LNCaP clone FGC (cell line): Measurements from ENCODE around the gene ARHGAP23.
"Not testable (repeated sequence)": the region's sequence is repeated elsewhere in the genome, so short reads cannot be mapped to it uniquely, and the experiment has no call there.

Experiments
- DNase-seq: peaks from one replicate; pipeline ENCODE4 v3.0.0-alpha.2; 2011; ENCODE audit warnings: low read depth
- H3K4me3 ChIP-seq: 2 replicates; pipeline ENCODE4 v1.5.1; 2011; ENCODE audit warnings: mild to moderate bottlenecking, low read depth, low read length, control low read depth
- TF ChIP-seq, protein P1 (sequence below): IDR thresholded peaks from 2 replicates; pipeline ENCODE4 v1.5.1; 2012; ENCODE audit warnings: mild to moderate bottlenecking; ENCODE audit not compliant: control insufficient read depth, insufficient read depth; ENCODE audit errors: extremely low read depth

Gene ARHGAP23

DNA sequence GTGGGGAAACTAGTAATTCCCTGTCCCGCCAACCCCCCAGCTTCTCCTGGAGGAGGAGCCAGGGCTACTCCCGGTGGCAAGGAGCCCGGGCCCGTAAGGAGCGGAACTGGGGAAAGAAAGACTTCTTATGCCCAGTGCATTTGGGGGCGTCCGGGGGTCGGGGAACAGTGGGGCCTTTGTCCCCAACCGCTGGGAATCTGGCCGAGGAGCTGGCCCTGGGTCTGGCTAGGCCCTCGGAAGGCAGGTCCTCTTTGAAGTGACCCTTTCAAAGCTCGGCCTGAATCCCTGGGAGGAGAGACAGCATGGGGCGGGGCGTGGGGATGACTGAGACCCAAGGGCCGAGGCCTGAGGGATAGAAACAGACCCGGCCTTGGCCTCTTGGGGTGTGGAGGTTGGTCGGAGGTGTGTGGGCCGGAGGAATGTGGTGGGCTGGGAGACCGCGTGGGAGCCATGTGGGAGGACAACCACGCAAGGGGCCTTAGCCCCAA is 6.0 kb downstream of the ARHGAP23 start:
- TF ChIP-seq, protein P1, sequence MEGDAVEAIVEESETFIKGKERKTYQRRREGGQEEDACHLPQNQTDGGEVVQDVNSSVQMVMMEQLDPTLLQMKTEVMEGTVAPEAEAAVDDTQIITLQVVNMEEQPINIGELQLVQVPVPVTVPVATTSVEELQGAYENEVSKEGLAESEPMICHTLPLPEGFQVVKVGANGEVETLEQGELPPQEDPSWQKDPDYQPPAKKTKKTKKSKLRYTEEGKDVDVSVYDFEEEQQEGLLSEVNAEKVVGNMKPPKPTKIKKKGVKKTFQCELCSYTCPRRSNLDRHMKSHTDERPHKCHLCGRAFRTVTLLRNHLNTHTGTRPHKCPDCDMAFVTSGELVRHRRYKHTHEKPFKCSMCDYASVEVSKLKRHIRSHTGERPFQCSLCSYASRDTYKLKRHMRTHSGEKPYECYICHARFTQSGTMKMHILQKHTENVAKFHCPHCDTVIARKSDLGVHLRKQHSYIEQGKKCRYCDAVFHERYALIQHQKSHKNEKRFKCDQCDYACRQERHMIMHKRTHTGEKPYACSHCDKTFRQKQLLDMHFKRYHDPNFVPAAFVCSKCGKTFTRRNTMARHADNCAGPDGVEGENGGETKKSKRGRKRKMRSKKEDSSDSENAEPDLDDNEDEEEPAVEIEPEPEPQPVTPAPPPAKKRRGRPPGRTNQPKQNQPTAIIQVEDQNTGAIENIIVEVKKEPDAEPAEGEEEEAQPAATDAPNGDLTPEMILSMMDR, result no peak
- DNase-seq, result no peak
- H3K4me3 ChIP-seq, result no peak overlapping the region

- no peak for DNase-seq
These were observed 7.5 kb downstream of the ARHGAP23 start for GRCh38 chr17:38435795-38436194.

DNA sequence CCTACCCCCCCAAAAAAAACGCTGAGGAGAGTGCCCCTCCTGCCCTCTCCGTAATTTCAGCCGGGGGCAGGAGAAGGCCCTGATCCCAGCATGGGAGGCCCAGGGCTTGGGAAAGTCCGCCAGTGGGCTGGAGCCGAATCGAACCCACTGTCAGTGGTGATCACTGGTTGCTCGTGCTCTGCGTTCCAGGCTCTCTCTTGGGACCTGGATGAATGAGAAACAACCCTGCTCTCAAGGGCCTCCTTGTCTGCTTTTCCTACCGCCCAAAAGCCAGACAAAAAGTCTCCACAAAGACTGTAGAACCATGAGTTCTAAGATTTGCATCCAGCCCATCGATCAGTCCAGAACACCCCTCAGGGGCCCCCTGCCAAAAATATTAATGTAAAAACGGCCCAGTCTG is 8.1 kb downstream of the ARHGAP23 start:
- no peak overlapping the region for H3K4me3 ChIP-seq
- TF ChIP-seq, protein P1, result no peak
- no peak for DNase-seq

More at GRCh38 chr17:38435795-38436194, 7.5 kb downstream of the ARHGAP23 start:
- TF ChIP-seq, protein P1, result no peak
- no peak overlapping the region for H3K4me3 ChIP-seq

GRCh38 chr17:38437313-38437712 is 9.0 kb downstream of the ARHGAP23 start:
- DNase-seq, H3K4me3 ChIP-seq: not testable (repeated sequence)

GRCh38 chr17:38439436-38439835 is 11.2 kb downstream of the ARHGAP23 start:
- TF ChIP-seq, protein P1, result no peak
- DNase-seq, result no peak
- no peak overlapping the region for H3K4me3 ChIP-seq

DNA sequence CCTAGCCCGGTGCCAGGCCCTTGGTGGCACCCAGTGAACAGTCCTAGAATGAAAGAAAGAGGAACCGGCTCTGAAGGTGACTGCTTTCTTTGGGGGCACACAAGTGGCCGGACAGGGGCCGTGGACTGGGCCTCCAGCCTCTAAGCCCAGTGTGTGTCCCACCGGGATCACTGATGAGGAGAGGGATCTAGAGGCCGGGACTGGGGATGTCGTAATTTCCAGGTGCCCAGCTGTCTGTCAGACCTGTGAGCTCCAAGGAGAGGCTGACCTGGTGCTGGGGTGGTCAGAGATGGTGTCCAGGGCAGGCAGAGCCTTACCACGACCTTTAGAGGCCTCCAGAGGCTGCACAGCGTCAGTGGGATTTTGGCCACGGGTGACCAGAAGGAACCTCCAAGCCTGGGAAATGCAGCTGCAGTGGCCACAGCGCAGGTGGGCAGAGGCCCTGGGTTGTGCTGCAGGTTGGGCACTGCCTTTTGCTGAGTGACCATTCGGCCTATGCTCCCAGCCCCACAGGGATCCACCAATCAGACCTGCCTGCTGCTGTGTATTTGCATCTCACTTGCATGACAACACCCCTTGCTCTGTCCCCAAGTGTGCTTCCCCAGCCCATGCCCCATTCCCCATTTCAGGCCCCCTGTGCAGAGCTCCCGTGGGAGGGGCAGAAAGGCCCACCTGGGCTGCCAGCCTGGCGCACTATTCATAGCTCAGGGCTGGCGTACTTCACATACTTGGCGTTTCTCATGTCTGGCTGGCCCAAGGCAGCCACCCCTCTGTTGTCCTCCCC is 12.5 kb downstream of the ARHGAP23 start:
- DNase-seq, result no peak
- no peak overlapping the region for H3K4me3 ChIP-seq
- TF ChIP-seq, protein P1, result no peak

DNA sequence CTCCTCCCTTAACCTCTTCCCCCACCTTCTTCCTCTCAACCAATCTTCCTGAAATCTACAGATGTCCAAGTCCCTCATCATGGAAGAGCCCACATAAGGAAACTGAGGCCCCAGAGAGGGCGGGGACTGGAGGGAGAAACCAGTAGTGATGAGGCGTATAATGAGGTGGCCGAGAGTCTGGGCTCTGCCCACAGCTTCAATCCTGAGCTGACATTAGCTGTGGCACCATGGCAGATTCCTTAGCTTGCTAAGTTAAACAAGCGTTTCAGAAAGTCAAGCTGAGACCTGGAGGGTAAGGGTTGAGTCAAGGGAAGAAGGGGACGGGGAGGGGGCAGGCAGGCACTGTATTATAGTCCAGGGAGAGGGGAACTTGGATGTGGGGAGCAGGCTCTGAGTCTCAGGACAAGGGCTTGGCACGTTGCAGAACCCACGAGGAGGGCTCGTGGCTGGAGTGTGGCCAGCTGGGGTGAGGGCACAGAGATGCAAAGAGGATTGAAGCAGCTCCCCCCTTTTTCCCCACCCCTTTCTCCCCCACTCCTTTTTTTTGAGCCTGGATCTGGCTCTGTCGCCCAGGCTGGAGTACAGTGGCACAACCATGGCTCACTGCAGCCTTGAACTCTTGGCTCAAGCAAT is 13.3 kb downstream of the ARHGAP23 start:
- H3K4me3 ChIP-seq, result no peak overlapping the region
- TF ChIP-seq, protein P1, result no peak
- no peak for DNase-seq
